ENCODE data around the gene ENPP1. TPM values are rescaled to one million over a fixed set of nuclear protein-coding genes. Genes with fewer than 3 reads are reported as not detected.

Gene ENPP1
- total and polyA plus RNA-seq, 2 donors (not counting 3 experiments of a cell fraction or from before 2014, with no cell fraction given): 0.36 to 1.4 TPM

DNA sequence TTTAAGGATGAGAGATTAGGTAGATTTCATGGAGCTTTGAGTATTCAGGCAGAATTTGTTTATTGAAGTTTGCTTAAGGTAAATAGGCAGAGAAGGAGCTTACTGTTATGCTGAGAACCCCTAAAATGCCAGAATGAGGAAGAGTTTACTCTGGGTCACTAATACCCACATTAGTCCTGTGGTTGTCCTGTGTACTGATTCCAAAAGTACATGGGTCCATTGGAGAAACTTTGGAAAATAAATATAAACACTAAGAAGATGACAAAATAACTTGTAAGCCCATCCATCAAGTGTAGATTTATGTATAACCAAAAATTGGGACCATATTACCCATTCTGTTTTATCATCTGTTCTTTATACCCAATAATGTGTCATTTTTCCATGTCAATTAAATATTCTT, 31.6 kb downstream of the ENPP1 start:
- Histone ChIP-seq H3K79me2 (ENCODE audit: control insufficient read depth, insufficient read depth, low read length) (no peaks in the 10 kb centered on the region), H2AFZ (ENCODE audit: low read depth, low read length) (no peak overlapping the region), H3K27ac (ENCODE audit: insufficient read depth, low read depth, low read length) (no peak overlapping the region), H3K9me3 (replicated peaks; ENCODE audit: control insufficient read depth, insufficient read depth, low read length) (no peaks in the 10 kb centered on the region), H3K27me3 (ENCODE audit: control insufficient read depth in 2 of 2, insufficient read depth in 2 of 2, low read length in 2 of 2) (peaks cover 0 to 5% of the 10 kb centered on the region in 2 experiments), H3K9me1 (replicated peaks; ENCODE audit: control insufficient read depth, extremely low read depth, insufficient read depth, low read length) (no peaks in the 10 kb centered on the region), H3K4me2 (ENCODE audit: insufficient read depth, low read length) (no peak overlapping the region), H3K4me3 (replicated peaks in 1 of 3; ENCODE audit: insufficient read depth in 1 of 3, low read depth in 1 of 3, low read length in 3 of 3) (no peak overlapping the region), H4K20me1 (replicated peaks; ENCODE audit: control insufficient read depth, extremely low read depth, insufficient read depth, low read length) (no peaks in the 10 kb centered on the region), H3K36me3 (ENCODE audit: control insufficient read depth in 2 of 2, extremely low read depth in 1 of 2, insufficient read depth in 2 of 2, low read length in 2 of 2) (no peaks in the 10 kb centered on the region), H3K9ac (replicated peaks; ENCODE audit: extremely low read depth, insufficient read depth, low read length) (no peak overlapping the region), H3K4me1 (ENCODE audit: control insufficient read depth, extremely low read depth, insufficient read depth, low read length) (no peaks in the 10 kb centered on the region)
- BruUV-seq (replicated peaks): no TSS peak
- dilution Hi-C loops (cut with MboI; ENCODE audit: extremely low pct_ligation_motif_present, low sequenced_read_pairs): no loop called here
- no peak for DNase-seq (ENCODE audit: low read depth, low spot score)
- TF ChIP-seq POLR2AphosphoS5 (IDR thresholded peaks at IDR 0.05; ENCODE audit: insufficient read depth, low read depth, low read length) (no peak), EZH2 (IDR thresholded peaks at IDR 0.05; ENCODE audit: borderline replicate concordance, low read depth, low read length, severe bottlenecking) (no peak), MYC (IDR thresholded peaks at IDR 0.05; ENCODE audit: low read depth, low read length) (no peak), POLR2A (IDR thresholded peaks at IDR 0.05; ENCODE audit: low read depth, low read length) (no peak), JUN (IDR thresholded peaks at IDR 0.05; ENCODE audit: borderline replicate concordance, insufficient read depth, insufficient read length, low read depth) (no peak), FOS (IDR thresholded peaks at IDR 0.05; ENCODE audit: borderline replicate concordance, insufficient read depth, low read length) (no peak), GATA2 (IDR thresholded peaks at IDR 0.05; ENCODE audit: insufficient read depth, insufficient read length, low read depth, low read length) (no peak)
- TF ChIP-seq, protein P1, sequence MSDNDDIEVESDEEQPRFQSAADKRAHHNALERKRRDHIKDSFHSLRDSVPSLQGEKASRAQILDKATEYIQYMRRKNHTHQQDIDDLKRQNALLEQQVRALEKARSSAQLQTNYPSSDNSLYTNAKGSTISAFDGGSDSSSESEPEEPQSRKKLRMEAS (IDR thresholded peaks at IDR 0.05; ENCODE audit: insufficient read depth, insufficient read length): no peak
- TF ChIP-seq, protein P2, sequence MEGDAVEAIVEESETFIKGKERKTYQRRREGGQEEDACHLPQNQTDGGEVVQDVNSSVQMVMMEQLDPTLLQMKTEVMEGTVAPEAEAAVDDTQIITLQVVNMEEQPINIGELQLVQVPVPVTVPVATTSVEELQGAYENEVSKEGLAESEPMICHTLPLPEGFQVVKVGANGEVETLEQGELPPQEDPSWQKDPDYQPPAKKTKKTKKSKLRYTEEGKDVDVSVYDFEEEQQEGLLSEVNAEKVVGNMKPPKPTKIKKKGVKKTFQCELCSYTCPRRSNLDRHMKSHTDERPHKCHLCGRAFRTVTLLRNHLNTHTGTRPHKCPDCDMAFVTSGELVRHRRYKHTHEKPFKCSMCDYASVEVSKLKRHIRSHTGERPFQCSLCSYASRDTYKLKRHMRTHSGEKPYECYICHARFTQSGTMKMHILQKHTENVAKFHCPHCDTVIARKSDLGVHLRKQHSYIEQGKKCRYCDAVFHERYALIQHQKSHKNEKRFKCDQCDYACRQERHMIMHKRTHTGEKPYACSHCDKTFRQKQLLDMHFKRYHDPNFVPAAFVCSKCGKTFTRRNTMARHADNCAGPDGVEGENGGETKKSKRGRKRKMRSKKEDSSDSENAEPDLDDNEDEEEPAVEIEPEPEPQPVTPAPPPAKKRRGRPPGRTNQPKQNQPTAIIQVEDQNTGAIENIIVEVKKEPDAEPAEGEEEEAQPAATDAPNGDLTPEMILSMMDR (IDR thresholded peaks at IDR 0.05; ENCODE audit: extremely low read depth in 1 of 2, insufficient read depth in 1 of 2, low read depth in 1 of 2, low read length in 2 of 2): no peak
- FAIRE-seq: no peak
- ChIA-PET POLR2A (no interaction called here), CTCF (interaction anchor here (1.0 to 1.6 kb wide), 2 partner anchors 10 to 14 kb away, joined by 3 to 5 read pairs; no protein-coding TSS in a partner anchor)
- intact Hi-C loops (cut with micrococcal nuclease): no loop called here
